ENCODE data around the gene ICAM4.

GRCh38 chr19:10256551-10256950 lies 30.2 kb upstream of the ICAM4 start:
- TF ChIP-seq, protein P1, sequence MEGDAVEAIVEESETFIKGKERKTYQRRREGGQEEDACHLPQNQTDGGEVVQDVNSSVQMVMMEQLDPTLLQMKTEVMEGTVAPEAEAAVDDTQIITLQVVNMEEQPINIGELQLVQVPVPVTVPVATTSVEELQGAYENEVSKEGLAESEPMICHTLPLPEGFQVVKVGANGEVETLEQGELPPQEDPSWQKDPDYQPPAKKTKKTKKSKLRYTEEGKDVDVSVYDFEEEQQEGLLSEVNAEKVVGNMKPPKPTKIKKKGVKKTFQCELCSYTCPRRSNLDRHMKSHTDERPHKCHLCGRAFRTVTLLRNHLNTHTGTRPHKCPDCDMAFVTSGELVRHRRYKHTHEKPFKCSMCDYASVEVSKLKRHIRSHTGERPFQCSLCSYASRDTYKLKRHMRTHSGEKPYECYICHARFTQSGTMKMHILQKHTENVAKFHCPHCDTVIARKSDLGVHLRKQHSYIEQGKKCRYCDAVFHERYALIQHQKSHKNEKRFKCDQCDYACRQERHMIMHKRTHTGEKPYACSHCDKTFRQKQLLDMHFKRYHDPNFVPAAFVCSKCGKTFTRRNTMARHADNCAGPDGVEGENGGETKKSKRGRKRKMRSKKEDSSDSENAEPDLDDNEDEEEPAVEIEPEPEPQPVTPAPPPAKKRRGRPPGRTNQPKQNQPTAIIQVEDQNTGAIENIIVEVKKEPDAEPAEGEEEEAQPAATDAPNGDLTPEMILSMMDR (IDR thresholded peaks at IDR 0.05): no peak
- TF ChIP-seq POLR2A (IDR thresholded peaks at IDR 0.05): no peak
